D341Med (cell line): ENCODE measurements around the gene PYDC2.

Source experiments
- DNase-seq: peaks from one replicate; pipeline ENCODE4 v3.0.0; 2012; ENCODE audit warnings: low spot score

The PYDC2 gene

DNA sequence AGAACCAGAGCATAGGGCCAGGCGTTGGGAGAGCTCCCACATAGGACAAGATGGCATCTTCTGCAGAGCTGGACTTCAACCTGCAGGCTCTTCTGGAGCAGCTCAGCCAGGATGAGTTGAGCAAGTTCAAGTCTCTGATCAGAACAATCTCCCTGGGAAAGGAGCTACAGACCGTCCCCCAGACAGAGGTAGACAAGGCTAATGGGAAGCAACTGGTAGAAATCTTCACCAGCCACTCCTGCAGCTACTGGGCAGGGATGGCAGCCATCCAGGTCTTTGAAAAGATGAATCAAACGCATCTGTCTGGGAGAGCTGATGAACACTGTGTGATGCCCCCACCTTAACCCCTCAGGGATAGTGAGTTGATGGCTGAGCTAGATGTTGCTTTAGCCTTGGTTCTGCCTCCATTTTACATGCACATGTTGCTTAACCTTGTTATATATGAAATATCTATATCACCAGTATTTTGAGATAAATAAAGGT is at the start of gene PYDC2:
TSS of gene PYDC2 (plus strand) at position 51 of the 483 bp plus-strand sequence. CDS start at position 51, 0 bp downstream.
- no peak for DNase-seq

DNA sequence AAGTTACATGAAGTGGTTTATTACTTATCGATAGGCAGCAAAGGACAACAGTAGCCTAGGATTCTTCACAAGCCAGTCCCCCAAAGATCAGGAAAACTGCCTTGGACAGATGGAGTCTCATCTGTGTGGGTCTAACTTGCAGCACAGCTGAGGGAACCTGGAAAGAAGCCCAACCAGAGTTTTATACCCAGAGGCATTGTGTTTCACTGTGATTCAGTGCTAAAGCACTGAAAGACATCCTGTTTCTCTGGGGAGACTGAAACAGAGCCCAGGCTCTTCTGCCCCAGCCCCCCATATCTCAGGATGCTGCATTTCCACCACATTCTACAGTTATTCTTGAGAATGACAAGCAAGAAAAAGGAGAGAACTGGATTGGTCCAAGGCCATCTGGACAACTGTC is 48.2 kb upstream of the PYDC2 start:
- DNase-seq = peak; percentile 30

DNA sequence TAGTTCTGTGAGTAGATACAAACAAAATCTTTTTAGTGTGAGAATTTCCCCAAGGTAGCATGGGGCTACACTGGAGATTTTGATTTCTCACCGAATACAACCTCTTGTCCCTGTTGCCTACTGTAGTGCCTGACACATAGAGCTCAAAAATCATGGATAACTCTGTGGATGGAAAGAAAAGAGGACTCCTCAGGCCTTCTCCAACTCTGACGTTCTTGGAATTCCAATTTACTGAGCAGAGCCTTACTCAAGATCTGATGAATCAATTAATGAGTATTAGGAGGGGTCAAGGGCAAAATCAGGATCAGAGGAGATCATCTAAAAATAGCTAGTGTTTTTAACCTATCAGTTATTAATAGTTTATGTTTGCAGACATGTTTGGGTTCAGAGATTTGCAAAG is 46.7 kb upstream of the PYDC2 start:
- no peak for DNase-seq

GRCh38 chr3:191414732-191415131 is 46.2 kb upstream of the PYDC2 start:
- DNase-seq = no peak

DNA sequence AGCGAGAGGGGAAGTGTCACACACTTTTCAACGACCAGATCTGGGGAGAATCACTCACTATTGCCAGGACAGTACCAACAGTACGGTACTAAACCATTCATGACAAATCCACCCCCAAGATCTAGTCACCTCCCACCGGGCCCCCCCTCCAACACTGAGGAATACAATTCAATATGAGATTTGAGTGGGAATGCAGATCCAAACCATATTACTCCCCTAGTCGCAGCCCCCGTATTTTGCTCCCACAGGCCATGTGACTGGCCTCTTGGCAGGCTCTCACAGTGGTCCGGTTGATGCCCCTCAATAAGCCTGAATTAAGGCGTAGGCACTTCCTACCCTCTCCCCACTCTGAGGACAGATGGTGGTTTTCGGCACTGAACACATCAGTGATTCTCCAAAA is 45.4 kb upstream of the PYDC2 start:
- no peak for DNase-seq

- DNase-seq = no peak
Observed at GRCh38 chr3:191417457-191417729, 43.6 kb upstream of the PYDC2 start.

DNA sequence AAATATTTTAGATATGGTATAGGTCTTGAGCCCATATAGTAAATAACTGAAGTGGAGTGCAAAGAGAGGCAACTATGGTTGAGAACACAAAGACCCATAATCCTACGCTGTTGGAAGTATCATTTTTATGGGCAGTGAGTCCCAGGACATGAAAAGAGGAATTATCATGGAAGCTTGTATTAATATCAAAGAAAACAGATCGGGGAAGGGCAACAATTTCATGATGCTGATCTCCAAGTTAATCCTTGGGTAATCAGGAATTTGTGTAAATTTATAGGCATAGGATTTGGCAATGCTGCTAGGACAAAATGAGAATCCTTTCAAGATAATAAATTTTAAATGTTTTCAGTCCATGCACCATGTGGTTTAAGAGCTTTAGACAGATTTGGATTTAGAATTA is 40.2 kb upstream of the PYDC2 start:
- no peak for DNase-seq

DNA sequence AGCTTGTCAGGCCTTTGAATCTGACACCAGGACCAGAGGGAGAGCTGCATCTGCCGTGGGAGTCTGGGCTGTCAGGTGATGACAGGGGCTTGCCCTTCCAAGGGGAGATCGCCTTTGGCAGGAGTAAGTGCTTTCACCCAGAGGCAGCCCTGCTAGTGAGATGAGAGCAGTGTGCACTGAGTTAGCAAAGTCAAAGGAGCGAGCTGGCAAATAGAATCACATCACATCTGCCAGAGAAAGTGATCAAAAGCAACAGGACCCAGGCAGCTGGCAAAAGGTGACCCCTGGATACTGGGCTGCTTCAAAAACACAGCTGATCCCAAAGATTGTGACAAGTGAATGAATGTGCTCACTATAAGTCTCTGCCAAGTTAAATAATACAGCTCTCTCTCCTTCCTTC is 36.1 kb upstream of the PYDC2 start:
- DNase-seq = no peak

DNA sequence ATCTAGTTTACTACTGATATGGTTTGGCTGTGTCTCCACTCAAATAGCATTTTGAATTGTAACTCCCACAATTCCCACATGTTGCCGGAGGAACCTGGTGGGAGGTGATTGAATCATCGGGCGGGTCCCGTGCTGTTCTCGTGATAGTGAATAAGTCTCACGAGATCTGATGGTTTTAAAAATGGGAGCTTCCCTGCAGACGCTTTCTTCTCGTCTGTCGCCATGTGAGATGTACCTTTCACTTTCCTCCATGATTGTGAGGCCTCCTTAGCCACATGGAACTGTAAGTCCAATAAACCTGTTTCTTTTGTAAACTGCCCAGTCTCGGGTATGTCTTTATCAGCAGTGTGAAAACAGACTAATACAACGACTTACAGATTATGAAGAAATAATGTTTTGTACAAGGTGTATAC is 35.6 kb upstream of the PYDC2 start:
- DNase-seq = no peak

DNA sequence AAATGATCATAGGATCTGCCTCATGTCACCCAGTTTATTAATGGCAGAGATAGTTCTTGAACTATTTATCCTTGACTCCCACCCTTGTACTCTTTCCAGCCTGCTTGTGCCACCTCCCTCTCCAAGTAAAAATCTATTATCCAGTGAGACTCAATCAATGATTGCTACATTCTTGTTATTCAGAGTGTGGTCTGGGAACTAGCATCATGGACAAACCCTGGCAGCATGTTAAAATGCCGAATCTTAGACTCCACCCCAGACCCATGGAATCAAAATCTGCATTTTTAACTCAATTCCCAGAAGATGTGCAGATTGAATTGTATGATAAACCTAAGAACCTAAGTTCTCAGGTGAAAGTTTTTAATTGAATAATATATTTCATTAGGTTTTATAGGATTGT is 34.7 kb upstream of the PYDC2 start:
- no peak for DNase-seq

DNA sequence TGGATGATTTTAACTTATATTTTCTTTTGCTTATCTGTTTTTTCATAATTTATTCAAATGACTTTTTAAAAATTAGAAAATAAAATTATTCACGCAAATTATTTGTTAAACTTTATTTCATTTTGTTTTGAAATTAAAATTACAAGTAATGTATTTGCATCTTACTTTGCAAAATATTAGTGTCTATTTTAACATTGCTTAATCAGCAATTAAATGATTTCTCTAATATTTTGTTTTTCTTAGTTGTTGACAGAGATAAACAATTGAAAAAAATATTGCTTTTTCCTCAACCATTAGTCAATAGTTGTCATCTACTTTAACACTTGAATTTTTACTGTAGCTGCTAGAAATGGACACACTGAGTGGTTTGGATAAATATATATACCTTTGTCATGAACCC is 32.8 kb upstream of the PYDC2 start:
- DNase-seq = no peak

DNA sequence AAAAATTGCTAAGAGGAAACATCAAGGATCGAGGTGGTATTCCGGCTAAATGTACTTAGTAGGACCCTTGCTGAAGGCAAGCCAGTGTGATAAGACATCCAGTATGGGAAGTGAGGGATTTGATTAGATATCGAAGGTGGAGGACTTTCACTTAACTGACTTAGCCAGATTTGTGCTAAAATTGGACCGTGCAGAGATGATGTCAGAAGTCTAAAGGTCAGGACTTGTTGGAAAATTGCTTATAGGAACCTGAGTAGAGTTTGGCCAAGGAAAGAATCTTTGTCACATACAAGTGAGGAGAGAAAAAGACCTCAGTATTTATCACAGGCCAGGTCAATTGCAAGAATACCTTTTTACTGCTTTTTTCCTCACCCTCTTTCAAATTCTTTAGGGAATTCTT is 30.9 kb upstream of the PYDC2 start:
- DNase-seq = no peak

GRCh38 chr3:191431160-191431822 is 29.7 kb upstream of the PYDC2 start:
- DNase-seq = no peak

GRCh38 chr3:191432162-191432561 is 28.8 kb upstream of the PYDC2 start:
- no peak for DNase-seq

- DNase-seq = no peak
Observed at GRCh38 chr3:191434024-191434423, 26.9 kb upstream of the PYDC2 start.

DNA sequence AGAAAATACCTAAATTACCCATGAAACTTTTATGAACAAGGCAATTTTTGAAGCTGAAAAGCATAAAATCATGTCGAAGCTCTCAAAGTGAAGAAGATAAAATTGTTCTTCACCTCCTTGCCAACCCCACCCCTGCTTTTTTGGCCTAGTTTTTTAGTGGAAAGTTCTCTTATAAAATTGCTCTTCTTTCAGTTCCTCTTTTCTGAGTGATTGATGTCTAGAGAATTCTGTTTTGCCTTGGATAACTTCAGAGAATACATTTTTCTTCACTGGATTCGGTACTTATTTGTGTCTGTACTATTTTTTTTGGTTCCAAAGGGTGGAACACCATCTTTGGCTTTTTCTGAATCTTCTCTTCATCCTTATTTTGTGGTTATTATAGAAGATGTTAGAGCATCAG is 25.0 kb upstream of the PYDC2 start:
- no peak for DNase-seq

- DNase-seq = no peak
Observed at GRCh38 chr3:191438150-191438814, 22.7 kb upstream of the PYDC2 start.

GRCh38 chr3:191440532-191440931 is 20.4 kb upstream of the PYDC2 start:
- no peak for DNase-seq

- no peak for DNase-seq
Observed at GRCh38 chr3:191441687-191442086, 19.3 kb upstream of the PYDC2 start.

- DNase-seq = no peak
Observed at GRCh38 chr3:191444569-191444968, 16.4 kb upstream of the PYDC2 start.

DNA sequence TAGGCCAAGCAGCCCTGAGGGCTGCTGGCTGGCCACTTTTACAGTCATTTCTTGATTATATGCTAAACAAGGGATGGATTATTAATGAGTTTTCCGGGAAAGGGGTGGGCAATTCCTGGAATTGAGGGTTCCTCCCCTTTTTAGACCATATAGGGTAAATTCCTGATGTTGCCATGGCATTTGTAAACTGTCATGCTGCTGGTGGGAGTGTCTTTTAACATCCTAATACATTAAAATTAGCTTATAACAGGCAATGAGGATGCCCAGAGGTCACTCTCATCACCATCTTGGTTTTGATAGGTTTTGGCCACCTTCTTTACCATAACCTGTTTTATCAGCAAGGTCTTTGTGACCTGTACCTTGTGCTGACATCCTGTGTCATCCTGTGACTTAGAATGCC is 11.7 kb upstream of the PYDC2 start:
- DNase-seq = no peak

DNA sequence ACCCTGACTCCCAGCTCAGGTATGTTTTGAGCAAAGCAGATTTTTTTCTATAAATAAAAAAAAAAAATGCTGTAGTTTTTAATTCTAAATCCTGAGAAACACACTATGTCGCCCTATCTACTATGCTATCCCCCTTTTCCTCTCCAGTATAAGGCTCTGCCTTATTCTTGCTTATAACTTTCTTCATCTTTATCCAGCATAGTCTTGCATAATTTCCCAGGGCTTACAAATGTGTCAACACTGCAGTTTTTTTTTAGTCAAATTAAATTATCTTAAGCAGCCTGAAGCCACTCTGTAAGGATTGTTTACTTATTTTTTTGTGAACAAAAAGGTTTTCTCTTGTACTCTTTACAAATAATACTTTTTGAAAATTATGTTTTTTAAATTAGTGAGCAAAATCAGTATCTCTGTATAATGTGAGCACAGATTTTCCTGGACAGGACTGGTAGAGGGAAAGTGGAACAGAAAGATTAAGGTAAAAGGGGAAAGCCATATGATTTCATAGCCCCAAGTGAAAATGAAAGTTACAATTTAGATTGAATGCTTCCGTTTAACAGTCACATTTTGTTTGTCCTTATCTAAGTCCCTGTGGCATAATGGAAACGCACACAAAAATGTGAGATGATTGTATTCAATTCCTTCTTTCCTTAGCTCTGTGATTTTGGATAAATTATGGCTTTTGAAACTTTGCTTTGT is 5.6 kb upstream of the PYDC2 start:
- no peak for DNase-seq

- DNase-seq = no peak
Observed at GRCh38 chr3:191460360-191460759, 603 bp upstream of the PYDC2 start.

- DNase-seq = no peak
Observed at GRCh38 chr3:191470080-191470479, 9.1 kb downstream of the PYDC2 start.
